Right lung (tissue), 5 donors: ENCODE measurements around the gene MYOM1. TPM values are rescaled to one million over a fixed set of nuclear protein-coding genes. Genes with fewer than 3 reads are reported as not detected.

ENCODE experiments used
- DNase-seq, 2 donors: peaks; one replicate each; pipeline ENCODE4 v3.0.0-alpha.2; 2013
- polyA plus RNA-seq, 5 donors: library from polyadenylated mRNA; unstranded; fragments of 120-200 nt; gene quantifications; one replicate each; pipeline versions ENCODE4 v1.2.1 to v1.2.3, GENCODE V29; 2013; ENCODE audit warnings: inconsistent platforms in 1 of 5, low replicate concordance in 1 of 5; ENCODE audit not compliant: insufficient read length in 5 of 5, insufficient read depth in 1 of 5

The MYOM1 gene
- polyA plus RNA-seq, 5 donors = 2.6 to 29.9 (median 4.0) TPM

DNA sequence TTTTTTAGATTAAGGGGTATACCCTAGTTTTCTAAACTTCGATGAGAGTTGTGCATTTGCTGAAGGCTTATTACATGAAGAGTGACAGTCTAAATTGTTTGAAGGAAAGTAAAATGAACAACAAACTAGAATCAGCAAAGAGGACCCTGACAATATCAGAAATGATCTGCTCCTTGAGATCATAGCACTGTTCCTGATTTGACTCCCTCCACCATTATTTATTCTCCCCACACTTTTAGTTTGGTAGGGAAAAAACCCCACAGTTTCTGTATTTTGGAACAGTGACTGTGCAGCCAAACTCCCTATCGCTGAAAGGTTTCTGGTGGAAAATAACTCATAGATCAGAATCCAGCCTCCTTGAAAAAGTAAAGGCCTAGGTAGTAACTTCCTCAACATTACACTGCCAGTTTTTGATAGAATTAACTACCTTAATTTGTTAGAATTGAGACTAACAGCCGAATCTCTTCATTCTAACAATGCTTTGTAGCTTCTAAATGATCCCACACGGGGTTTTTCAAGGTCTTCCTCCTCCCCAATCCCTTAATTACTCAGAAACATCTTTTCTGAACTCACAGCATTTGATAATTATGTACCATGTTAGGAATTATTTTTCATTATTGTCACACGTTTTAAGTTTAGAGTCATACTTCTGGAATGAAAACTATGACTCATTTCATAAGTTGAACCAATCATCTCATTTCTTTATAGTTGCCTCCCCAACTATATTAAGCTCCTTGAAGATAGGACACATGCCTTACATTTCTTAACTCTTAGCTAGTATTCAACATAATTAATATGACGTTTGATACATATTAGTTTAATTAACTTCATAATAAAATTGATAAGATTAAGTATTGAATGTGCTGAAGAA, 30.7 kb upstream of the MYOM1 start:
- no peak for DNase-seq

DNA sequence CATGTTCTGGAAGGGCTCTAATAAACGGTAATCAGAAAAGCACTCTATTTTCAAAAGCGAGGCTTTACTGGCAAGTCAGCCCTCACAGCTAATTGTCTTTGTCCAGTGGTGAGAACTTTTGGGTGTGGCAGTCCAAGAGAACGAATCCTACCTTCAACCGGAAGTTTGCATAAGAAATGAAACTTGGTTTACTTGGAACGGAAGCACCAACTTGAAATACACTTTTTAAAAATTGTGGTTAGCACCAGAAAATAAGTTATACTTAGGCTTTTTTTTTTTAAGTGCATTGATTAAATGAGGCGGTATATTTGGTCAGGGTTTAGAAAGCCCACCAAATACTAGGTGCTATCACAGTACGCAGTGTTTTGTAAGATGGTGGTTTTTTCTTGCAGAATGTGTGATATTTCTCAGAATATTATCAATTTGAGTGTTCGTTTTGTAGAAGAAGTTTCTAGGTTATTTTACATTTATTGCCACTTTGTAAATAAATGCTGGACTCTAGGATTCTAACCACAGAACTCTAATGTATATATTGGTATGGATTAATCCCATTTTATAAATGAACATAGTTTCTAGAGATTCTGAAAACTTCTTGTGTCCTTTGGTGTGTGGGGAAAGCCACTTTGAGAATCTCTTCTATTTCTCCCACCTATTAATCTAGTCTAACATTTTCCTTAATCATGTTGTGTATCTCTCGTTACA, 29.0 kb upstream of the MYOM1 start:
- DNase-seq = peak; percentile 39 to 46

DNA sequence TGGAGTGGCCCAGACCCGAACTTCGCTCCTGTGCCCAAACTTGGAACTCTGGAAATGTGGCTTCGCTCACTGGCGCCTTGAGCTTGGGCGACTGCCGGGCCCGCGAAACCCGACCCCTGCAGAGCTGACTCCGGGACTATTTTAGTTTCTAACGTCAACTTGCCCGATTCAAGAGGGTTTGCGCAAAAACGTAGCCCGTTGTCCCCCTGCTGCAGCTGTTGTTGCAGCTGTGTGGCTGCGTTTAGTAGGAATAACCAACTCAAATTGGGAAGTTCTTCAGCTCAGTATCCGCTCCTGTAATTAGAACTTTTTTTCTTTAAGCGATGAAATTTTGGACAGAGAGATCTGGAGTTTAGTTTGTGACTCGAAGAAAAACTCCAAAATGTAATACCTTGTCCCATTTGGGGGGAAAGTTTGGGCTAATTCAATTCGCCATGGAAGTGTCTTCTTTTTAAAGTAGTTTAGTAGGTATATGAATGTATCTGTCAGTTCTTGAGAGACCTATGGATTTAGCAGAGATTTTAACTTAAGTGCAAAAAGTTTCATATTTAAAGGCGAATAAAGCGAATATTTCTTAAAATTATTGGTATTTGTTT, 28.4 kb upstream of the MYOM1 start:
- DNase-seq = peak; percentile 82 to 83

DNA sequence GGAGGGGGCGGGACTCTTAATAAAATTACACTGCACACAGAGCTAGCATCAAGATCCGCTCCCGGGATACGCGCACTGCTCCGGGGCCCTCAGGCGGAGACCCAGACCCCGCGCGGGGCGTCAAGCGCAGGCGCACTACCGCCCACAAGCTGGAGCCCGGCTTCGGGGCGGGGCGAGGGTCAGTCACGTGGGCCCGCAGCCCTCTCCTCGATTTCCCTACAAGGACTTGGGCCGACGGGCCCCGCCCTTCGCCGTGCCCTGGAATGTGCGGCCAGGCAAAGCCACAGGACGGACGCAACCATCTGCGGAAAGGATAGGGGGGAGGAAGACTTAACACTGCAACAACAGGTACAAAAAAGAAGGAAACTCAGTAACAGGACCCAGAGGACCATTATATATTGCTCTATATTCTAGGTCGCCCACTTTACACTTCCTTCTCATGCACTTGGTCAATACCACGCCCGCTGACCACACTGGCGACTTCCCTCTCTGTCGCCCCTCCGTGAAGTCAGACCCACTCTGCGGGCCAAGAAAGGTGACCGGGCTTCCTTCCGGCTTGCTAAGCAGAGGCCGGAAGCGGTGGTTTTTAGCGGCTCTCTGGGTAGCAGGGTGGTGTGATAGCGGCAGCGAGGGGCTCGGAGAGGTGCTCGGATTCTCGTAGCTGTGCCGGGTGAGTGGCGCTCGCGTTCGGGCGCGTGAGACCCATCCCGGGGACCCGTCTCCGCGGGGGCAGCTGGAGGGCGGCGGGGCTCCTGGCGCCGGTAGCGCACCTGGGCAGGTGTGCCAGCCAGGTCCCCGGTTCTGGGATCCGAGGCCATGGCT, 27.7 kb upstream of the MYOM1 start, which contains the start of gene MYL12A:
TSS of gene MYL12A (plus strand) at position 562 of the 822 bp plus-strand sequence. CDS start 5,447 bp downstream, outside the sequence.
- peak; percentile 98 for DNase-seq

DNA sequence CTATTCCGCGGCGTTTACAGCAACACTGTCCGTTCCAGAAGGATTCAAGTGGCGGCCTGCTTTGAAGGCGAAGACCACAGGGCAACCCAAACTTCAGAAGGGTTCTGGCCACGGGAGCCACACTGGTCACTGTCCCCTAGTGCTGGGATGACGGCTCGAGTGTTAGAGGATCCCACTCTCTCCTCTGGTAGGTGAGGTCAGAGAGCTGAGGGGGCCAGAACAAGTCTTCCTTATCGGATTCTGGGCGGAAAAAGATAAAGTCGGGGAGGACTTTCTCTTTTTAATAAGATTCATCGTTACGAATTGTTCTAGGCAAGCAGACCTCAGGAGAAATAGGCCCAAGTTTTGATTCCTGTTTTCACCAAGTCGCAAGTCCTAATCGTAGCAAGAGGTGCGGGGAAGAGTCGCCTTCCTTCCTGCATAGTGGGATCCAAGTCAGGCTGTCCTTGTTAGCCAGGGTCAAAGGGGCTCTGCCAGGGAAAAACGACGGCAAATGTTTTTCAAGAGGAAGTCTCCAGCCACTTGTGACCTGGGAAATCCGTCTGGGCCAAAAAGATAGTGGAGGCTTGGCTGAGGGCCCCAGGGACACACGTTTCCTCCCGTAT, 27.0 kb upstream of the MYOM1 start:
- no peak for DNase-seq

DNA sequence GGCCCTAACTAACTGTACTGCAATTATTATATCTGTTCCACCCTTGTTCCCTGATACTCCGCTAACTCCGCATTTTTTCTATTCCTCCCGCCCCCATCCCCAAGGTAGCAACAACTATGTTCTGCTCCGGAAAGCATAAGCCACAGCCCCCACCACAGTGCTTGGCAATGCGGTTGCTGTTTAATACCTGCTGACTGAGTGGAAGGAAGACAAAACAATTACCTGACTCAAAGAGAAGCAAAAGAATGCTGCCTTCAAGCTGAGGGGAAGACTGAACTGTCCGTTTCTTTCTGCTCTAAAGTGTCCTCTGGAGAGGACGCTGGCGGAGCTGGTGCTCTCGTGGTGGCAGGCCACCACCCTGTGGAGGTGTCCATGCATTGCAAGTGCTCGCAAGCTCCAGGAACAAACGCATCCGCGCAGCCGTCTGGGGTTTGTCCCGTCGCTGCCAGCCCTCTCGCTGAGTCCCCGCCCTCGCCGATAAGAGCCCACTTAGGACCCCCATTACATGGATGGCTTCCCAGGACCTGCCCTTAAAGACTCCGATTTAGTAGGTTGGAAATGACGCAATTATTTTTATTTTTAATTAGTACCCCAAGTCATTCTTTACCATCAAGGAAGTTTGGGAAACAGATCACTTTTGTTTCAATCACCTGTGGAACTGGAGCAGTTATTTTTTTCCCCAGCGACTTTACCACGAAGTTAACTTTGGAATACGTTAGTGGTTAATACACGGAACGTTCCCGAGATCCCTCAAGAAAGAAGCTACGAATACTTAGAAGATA, 26.3 kb upstream of the MYOM1 start:
- peak; percentile 81 to 86 for DNase-seq

DNA sequence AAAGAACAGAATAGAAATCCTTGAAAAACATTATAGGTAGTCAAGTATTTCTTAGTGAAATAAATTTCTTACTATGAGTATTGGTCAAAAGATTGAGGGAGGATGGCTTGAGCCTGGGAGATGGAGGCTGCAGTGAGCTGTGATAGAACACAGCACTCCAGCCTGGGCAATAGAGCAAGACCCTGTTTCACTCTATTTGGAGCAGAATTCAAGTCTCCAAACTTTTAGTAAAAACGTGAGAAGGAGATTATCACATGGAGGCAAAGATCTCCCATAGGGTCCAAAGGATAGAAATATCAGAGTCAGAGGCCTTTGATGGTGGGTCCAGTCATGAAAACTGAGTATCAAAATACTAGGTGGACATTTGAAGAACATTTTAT, 25.4 kb upstream of the MYOM1 start:
- no peak for DNase-seq

DNA sequence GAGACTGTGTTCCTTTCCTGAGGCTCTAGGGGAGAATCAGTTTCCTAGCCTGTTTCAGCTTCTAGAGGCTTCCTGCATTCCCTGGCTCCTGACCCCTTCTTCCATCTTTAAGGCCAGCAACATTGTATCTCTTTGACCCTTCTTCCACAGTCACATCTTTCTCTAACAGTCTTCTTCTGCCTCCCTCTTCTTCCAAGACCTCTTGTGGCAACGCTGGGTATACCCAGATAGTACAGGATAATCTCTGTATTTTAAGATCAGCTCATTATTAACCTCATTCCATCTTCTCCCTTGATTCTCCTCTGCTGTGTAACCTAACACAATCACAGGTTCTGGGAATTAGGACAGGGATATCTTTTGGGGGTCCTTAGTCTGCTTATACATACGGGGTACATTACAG, 19.0 kb upstream of the MYOM1 start:
- no peak for DNase-seq

DNA sequence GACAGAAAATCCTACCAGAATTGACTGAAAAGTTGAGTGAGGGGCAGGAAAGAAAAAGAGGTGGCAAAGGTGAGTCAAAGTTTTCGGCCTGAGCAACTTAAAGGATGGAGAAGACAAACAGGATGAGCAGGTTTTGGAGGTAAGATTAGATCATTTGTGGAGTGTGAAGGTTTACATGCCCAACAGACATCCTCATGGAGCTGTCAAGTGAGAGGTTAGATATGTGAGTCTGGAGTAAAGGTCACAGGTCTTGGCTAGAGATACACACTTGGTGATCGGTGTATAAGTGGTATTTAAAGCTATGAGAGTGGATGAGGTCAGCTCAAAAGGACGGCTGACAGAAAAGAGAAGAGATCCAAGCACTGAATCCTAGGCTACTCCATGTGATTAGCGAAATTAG, 16.7 kb upstream of the MYOM1 start:
- no peak for DNase-seq

DNA sequence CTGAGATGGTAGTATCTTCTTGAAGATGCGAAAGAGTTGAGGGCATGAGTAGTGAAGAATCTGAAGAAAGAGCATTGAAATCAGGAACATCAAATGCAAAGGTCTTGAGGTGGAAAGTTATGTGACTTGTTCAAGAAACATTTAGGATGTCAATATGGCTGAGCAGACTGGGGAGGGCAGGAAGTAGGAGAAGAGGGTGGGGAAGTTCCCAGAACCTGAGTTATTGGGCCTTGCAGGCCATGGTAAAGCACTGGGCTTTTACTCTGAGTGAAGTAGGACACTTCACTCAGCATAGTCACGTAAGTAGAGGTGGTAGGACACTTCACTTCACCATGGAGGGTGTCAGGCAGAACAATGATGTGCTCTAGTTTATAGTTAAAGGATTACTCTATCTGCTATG, 16.1 kb upstream of the MYOM1 start:
- no peak for DNase-seq

DNA sequence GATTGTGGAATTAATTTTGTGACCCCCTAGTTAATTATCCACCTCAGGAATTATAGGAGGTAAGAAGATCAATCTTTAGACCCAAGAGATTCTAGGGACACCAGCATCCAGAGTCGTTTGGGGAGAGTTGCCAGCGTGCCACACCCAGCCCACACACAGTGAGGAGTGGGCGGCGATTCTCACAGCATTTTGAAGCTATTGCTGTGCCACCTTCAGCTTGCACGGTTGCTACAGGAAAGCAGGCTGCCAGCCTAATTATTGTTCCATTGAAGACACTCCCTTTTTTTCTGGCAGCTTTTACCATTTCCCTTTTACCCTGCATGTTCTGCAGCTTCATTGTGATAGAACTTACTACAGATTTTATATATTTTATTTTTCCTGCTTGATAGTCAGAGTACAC, 14.7 kb upstream of the MYOM1 start:
- no peak for DNase-seq

DNA sequence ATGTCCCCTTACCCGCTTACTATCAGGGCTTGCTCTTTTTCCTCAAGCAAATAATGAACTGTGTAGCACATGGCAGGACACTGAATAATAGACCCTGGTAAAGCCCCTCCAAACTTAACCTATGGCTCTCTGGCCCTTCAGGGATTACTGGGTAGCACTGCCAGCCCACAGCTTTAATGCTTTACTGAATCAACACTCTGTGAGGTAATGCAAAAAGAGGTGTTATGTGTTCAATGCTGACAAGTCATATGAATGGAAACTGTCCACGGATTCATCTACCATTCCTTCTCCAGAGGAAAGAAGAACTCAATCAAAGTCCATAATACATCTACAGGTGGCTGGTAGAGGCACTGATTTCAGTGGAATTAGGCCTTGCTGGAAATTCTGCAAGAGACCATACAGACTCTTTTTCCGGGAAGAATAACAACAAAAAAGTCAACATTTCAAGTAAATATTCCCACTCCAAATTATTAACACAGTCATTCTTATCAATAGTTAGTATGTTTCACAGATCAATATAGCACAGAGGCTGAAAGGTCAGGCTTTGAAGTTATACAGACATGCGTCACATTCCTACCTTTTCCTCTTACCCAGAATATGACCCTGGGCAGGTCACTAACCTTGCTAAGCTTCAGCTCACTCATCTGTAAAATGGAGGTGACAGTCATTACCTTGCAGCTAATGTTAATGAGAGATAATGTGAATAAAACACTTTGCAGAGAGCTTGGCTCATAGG, 13.8 kb upstream of the MYOM1 start:
- DNase-seq = no peak

DNA sequence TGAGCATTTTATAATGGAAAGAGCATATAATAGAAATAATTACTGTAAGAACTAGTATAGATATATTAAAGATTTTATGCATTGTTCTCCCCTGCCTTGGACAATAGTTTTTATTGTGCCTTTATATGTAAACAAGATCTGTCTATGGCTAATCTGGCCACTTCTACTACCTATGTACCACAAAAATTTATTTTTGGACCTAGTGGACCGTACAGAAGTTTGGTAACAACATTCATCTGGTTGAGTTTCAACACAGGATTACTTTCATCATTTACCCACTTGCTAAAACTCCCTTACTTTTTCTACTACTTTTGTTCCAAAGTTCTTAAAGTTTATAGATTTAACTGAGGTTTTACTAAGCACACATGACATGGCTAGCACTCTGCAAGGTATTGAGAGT, 13.2 kb upstream of the MYOM1 start:
- no peak for DNase-seq

DNA sequence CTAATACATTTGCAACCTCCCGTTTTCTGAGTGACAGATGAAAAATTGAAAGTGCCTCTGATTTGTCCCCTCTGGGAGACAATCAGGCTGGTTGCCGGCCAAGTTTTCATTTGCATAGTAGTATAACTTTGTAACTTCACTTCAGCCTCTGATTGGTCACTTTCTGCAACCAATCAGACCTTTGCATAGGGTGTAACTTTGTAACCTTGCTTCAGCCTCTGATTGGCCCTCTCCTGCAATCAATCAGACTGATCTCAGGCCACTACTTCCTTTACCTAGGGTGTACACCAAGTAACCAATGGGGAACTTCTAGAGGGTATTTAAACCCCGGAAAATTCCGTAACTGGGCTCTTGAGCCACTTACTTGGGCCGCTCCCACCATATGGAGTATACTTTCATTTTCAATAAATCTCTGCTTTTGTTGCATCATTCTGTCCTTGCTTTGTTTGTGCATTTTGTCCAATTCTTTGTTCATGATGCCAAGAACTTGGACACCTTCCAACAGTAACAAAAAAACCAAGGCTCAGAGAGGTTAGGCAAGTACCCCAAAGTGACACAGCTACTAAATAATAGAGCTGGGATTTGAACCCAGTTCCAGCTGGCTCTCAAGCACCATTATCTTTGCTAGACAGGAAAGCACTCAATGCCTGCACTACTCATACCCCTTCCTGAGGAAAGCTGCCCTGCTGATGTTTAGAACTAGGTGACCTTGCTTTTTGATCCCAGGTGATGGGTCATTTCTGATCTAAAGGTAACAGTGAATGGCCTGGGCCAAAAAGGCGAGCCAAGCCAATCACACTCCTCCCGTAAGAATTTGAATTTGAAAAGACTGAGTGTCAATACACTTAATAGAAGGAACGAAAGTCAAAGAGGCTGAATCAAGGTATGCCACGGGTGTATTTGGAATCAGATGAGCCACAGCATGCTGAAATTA, 10.9 kb upstream of the MYOM1 start:
- DNase-seq = no peak

DNA sequence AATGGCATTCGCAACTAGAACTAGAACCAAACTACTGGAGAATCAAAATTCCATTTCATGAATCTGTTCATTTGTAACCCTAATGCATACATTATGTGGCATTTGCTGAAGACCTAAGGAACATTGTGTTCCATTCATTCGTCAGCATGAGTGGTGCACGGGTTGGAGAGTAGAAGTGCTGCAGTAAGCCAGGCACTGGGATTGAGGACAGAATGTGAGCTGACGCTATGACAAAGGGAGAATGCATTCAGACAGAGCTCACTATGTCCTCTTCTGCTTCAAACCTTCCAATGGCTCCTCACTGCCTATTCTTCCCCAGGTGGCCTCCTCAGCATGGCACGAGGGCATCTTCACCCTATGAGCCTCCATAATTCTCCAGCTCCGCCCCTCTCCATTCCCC, 6.3 kb upstream of the MYOM1 start:
- DNase-seq = no peak

DNA sequence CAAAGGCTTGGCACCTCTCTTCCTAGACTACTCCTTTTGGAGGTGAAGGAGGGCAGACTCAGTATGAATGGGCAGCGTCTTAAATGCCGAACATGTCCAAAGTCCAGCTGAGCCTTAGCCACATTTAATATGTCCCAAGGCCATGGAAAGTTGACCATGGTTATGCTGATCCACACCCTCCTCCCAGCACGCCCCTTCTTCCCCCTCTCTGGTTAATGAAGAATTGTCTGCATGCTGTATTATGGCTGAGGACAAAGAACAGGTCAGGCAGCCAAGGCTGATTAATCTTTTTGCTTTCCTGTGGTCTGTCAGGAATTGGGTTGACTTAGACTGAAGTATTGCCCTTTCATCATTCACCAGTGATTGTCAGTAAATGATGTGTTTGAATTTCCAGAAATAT, 5.8 kb upstream of the MYOM1 start:
- DNase-seq = no peak

DNA sequence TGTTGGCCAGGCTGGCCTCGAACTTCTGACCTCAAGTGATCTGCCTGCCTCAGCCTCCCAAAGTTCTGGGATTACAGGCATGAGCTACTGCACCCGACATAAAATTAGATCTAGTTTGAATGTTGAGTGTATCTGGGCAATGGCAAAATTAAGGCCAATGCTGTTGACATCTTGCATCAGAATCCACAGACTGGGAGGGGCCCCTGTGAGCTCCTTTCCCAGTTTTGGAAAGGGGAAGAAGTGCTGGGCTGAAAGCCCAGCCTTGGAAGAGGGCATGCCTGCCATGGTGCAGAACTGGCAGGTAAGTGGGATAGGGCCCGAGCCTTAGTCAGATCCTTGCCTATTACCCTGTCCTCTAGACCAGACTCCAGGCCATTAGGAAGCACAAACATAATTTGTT, 4.5 kb upstream of the MYOM1 start:
- no peak for DNase-seq

DNA sequence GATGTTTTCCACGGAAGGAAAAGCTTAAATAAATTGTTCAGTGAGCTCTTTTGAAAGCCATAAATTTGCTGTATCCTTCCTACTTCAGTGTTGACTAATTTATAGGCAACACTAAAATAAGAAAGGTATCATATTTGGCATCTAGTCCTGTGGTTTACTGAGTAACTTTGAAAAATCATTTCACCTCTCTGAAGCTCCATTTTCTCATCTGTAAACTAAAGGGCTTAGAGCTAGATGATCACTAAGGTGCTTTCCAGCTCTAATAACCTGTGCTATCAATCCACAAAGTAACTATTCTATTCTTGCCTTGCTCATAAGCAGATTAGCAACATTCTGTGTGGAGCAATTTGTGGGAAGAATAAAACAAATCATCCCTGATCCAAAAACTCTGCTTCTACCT, 3.6 kb upstream of the MYOM1 start:
- DNase-seq = no peak

DNA sequence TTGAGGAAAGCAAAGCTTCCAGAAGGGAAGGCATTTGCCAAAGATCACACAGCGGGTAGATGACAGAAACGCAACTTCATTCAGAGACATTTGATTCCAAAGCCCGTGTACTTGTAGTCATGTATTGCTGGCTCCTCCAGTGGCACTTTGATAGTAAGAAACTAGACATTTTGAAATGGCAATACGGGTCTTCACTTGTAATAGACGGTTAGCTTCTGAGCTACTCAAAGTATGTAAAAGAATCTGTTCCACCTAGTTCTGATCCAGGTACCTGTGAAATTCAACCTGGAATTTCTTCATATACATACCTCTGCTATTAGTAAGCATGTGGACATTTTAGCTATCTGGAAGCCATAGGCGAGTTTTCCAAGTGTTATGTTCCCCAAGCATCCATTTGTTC, 1.7 kb upstream of the MYOM1 start:
- DNase-seq = no peak
